Neural progenitor cell (in vitro differentiated cells): ENCODE results near the gene CAPRIN1.

Experiments
- EZH2 ChIP-seq: fragments of 200-600 bp; sonication (generic); IDR thresholded peaks from 2 replicates; pipeline ENCODE4 v1.6.1; 2017; ENCODE audit warnings: antibody characterized with exemption, mild to moderate bottlenecking, moderate library complexity
- EZH2phosphoT487 ChIP-seq: fragments of 200-600 bp; sonication (generic); IDR thresholded peaks from 2 replicates; pipeline ENCODE4 v1.6.1; 2017; ENCODE audit warnings: antibody characterized with exemption
- TF ChIP-seq, protein P1 (sequence below): fragments of 200-600 bp; sonication (generic); IDR thresholded peaks from 2 replicates; pipeline ENCODE4 v1.5.1; 2017; ENCODE audit warnings: antibody characterized with exemption, mild to moderate bottlenecking

DNA sequence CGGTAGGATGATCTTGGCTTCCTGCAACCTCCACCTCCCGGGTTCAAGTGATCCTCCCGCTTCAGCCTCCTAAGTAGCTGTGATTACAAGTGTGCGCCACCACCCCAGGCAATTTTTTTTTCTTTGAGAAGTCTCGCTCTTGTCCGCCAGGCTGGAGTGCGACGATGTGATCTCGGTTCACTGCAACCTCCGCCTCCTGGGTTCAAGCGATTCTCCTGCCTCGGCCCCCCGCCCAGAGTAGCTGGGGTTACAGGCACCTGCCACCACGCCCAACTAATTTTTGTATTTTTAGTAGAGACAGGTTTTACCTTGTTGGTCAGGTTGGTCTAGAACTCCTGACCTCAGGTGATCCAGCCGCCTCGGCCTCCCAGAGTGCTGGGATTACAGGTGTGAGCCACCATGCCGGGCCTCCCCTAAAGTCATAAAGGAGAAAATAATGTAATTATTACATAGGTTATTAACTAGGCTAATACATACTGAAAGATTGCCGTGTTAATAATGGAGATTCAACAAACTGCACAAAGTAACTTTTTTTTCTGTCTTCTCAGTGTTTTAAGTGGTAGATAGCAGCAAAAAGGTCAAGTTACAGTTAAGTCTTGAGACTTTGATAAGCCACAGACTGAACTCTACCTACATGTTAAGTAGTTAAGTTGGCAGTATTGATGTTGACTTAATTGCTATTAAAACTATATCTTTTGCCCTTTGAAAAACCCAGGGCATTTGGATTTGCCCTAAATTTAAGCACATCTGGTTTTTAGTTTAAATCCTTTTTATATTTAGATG is 3.9 kb downstream of the CAPRIN1 start:
- TF ChIP-seq, protein P1, sequence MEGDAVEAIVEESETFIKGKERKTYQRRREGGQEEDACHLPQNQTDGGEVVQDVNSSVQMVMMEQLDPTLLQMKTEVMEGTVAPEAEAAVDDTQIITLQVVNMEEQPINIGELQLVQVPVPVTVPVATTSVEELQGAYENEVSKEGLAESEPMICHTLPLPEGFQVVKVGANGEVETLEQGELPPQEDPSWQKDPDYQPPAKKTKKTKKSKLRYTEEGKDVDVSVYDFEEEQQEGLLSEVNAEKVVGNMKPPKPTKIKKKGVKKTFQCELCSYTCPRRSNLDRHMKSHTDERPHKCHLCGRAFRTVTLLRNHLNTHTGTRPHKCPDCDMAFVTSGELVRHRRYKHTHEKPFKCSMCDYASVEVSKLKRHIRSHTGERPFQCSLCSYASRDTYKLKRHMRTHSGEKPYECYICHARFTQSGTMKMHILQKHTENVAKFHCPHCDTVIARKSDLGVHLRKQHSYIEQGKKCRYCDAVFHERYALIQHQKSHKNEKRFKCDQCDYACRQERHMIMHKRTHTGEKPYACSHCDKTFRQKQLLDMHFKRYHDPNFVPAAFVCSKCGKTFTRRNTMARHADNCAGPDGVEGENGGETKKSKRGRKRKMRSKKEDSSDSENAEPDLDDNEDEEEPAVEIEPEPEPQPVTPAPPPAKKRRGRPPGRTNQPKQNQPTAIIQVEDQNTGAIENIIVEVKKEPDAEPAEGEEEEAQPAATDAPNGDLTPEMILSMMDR, result no peak
- TF ChIP-seq EZH2phosphoT487, result no peak
- no peak for TF ChIP-seq EZH2
